ENCODE data around the gene ELOVL2. TPM values are rescaled to one million over a fixed set of nuclear protein-coding genes. Genes with fewer than 3 reads are reported as not detected.
A peak's percentile ranks its signal among the peaks of the same experiment; 100 is the strongest.
"Not testable (repeated sequence)": the region's sequence is repeated elsewhere in the genome, so short reads cannot be mapped to it uniquely, and the experiment has no call there.

ELOVL2 gene, protein sequence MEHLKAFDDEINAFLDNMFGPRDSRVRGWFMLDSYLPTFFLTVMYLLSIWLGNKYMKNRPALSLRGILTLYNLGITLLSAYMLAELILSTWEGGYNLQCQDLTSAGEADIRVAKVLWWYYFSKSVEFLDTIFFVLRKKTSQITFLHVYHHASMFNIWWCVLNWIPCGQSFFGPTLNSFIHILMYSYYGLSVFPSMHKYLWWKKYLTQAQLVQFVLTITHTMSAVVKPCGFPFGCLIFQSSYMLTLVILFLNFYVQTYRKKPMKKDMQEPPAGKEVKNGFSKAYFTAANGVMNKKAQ
- polyA plus RNA-seq (2011; rRNA removed) (2.4 and 2.9 TPM in 2 replicates), polyA minus RNA-seq (2011; rRNA and poly(A)+ RNA removed) (1.3 and 1.6 TPM in 2 replicates)

DNA sequence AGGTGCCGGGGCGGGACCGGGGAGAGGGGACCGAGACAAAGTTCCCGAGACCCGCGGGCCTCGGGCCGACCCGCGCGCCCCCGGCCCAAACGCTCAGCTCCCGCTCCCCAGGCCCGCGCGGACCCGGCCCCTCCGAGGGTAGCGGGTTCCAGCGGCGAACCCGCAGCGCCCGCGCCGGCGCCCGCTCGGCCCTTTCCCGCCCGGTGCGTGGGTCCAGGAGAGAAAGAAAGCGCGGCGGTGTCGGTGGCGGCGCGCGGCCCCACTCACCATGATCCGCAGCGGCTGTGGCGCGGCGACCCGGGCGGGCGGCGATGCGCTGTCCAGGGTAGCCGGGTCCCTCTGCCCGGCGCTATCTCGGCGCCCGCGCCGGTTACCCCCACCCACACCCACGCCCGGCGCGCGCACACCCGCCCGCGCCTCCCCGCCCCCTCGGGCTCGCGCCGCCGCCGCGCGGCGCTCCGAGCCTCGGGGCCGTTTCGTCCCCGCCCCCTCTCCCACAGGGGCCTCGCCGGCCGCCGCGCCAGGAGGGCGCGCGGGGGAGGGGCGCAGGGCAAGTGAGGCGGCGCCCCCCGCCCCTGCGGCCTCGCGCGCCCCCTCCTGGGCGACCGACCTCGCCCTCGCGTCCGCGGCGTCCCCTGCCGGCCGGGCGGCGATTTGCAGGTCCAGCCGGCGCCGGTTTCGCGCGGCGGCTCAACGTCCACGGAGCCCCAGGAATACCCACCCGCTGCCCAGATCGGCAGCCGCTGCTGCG, at the start of gene ELOVL2:
Gene ELOVL2, minus strand, starts transcription at position 345 of the 751 bp plus-strand sequence. Its CDS starts 75 bp downstream, at position 270.
- Histone ChIP-seq H3K4me3 (ENCODE audit: low read depth, low read length) (peak within 1 kb of the TSS; percentile 59), H3K9me3 (ENCODE audit: control insufficient read depth, insufficient read depth, low read length) (peaks cover 6% of the 10 kb centered on the region; the same call in 1 of the 2 replicates), H3K27ac (ENCODE audit: low read depth, low read length) (no peak within 1 kb of the TSS), H3K27me3 (ENCODE audit: control insufficient read depth, insufficient read depth, low read length) (peaks cover 28% of the 10 kb centered on the region)
- TF ChIP-seq, protein P1, sequence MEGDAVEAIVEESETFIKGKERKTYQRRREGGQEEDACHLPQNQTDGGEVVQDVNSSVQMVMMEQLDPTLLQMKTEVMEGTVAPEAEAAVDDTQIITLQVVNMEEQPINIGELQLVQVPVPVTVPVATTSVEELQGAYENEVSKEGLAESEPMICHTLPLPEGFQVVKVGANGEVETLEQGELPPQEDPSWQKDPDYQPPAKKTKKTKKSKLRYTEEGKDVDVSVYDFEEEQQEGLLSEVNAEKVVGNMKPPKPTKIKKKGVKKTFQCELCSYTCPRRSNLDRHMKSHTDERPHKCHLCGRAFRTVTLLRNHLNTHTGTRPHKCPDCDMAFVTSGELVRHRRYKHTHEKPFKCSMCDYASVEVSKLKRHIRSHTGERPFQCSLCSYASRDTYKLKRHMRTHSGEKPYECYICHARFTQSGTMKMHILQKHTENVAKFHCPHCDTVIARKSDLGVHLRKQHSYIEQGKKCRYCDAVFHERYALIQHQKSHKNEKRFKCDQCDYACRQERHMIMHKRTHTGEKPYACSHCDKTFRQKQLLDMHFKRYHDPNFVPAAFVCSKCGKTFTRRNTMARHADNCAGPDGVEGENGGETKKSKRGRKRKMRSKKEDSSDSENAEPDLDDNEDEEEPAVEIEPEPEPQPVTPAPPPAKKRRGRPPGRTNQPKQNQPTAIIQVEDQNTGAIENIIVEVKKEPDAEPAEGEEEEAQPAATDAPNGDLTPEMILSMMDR (IDR thresholded peaks at IDR 0.05; ENCODE audit: low read depth, low read length), result peak; percentile 59
- no peak for DNase-seq (ENCODE audit: low read depth, low spot score)
- POLR2A ChIA-PET, result interaction anchor here (1.1 kb wide), 1 partner anchor 10 kb away, joined by 3 read pairs; no protein-coding TSS in a partner anchor
- CTCF ChIA-PET, result interaction anchor here (0.6 to 1.2 kb wide), 3 partner anchors 10 to 453 kb away, joined by 3 to 4 read pairs (median 3); no protein-coding TSS in a partner anchor

DNA sequence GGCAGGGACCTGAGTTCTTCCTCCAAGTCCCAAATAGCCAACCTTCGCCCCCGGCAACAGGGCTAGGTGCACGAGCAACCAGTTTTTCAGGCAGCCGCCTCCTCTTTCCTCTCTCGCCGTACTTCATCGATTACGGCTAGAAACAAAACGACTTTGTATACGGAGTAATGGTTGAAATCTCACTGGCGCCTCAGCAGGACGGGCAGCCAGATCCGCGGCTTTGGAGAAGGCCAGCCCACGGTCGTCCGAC, 49.2 kb upstream of the ELOVL2 start:
- no peaks in the 10 kb centered on the region for H3K9me3 ChIP-seq (ENCODE audit: control insufficient read depth, insufficient read depth, low read length)
- peak overlapping the region; percentile 80 for H3K27ac ChIP-seq (ENCODE audit: low read depth, low read length)
- CTCF ChIA-PET, result interaction anchor here (0.6 to 1.6 kb wide), 4 partner anchors 143 to 1008 kb away, joined by 3 to 14 read pairs (median 4); no protein-coding TSS in a partner anchor
- DNase-seq (ENCODE audit: low read depth, low spot score), result no peak
- H3K27me3 ChIP-seq (ENCODE audit: control insufficient read depth, insufficient read depth, low read length), result no peaks in the 10 kb centered on the region
- POLR2A ChIA-PET, result no interaction called here
- peak overlapping the region; percentile 99 for H3K4me3 ChIP-seq (ENCODE audit: low read depth, low read length)
- TF ChIP-seq, protein P1 (IDR thresholded peaks at IDR 0.05; ENCODE audit: low read depth, low read length), result no peak

DNA sequence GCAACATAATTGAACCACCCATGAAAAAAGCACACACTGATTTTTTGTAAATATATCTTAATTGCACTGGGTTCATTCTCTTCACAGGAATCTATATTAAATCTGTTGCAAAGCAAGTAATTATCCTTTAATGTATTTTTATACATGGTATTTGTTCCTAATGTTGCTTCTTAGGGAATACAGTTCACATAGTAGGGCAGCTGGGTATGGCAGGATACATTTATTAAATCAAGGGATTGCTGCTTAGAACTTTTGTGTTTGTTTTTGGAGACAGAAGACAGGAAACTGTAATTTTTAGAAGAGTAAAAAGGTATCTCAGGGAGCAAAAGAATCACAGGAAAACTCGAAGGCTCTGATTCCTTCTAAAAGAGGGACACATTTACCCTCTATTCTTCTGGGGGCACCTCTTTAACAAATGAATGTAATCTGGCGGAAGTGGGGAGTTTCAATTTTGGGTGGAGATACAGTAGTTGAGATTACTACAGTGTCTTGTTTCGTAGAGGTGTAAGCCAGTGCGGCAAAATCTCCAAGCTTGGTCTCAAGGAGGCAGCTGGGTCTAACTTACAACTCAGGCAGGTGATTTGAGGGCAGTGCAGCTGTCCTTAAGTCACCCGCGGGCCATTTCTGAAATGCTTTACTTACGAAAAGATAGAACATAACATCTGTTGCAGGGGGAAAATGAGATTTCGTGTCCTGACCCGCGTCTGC, 48.7 kb upstream of the ELOVL2 start:
- ChIA-PET CTCF (interaction anchor here (0.6 to 1.6 kb wide), 4 partner anchors 143 to 1008 kb away, joined by 3 to 14 read pairs (median 4); no protein-coding TSS in a partner anchor), POLR2A (no interaction called here)
- peak overlapping the region; percentile 80 for H3K27ac ChIP-seq (ENCODE audit: low read depth, low read length)
- TF ChIP-seq, protein P1 (IDR thresholded peaks at IDR 0.05; ENCODE audit: low read depth, low read length), result no peak
- no peak for DNase-seq (ENCODE audit: low read depth, low spot score)
- H3K9me3 ChIP-seq (ENCODE audit: control insufficient read depth, insufficient read depth, low read length), result no peaks in the 10 kb centered on the region
- peak overlapping the region; percentile 99 for H3K4me3 ChIP-seq (ENCODE audit: low read depth, low read length)
- no peaks in the 10 kb centered on the region for H3K27me3 ChIP-seq (ENCODE audit: control insufficient read depth, insufficient read depth, low read length)

DNA sequence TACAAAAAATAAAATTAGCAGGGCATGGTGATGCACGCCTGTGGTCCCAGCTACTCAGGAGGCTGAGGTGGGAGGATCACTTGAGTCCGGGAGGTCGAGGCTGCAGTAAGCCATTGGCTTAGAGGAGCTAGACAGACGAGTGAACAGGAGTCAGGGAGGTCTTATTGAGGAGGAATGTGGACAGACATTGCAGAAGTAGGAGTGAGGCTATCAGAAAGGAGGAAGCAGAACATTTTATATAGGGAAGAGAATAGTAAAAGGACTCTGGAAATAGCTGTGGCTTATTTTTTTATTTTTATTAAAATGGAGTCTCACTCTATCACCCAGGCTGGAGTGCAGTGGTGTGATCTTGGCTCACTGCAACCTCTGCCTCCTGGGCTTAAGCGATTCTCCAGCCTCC, 47.0 kb upstream of the ELOVL2 start:
- ChIA-PET POLR2A (interaction anchor here (0.5 kb wide), 1 partner anchor 11 kb away, joined by 5 read pairs; no protein-coding TSS in a partner anchor), CTCF (interaction anchor here (1.2 to 1.3 kb wide), 2 partner anchors 22 to 405 kb away, joined by 3 read pairs; no protein-coding TSS in a partner anchor)
- H3K27me3 ChIP-seq (ENCODE audit: control insufficient read depth, insufficient read depth, low read length); DNase-seq (ENCODE audit: low read depth, low spot score); H3K4me3 ChIP-seq (ENCODE audit: low read depth, low read length); H3K27ac ChIP-seq (ENCODE audit: low read depth, low read length); H3K9me3 ChIP-seq (ENCODE audit: control insufficient read depth, insufficient read depth, low read length): not testable (repeated sequence)

DNA sequence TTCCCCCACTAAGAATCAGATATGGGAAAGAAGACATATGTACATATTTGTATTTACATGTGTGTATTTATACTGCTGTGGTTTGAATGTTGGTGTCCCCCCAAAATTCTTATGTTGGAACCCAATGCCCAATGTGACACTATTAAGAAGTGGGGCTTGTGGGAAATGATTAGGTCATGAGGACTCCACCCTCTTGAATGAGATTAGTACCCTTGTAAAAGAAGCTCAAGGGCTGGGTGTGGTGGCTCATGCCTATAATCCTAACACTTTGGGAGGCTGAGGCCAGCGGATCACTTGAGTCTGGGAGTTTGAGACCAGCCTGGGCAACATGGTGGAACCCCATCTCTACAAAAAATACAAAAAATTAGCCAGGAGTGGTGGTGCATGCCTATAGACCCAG, 45.6 kb upstream of the ELOVL2 start:
- Histone ChIP-seq H3K9me3 (ENCODE audit: control insufficient read depth, insufficient read depth, low read length) (peaks cover 3% of the 10 kb centered on the region; the same call in 1 of the 2 replicates), H3K27ac (ENCODE audit: low read depth, low read length) (no peak overlapping the region), H3K4me3 (ENCODE audit: low read depth, low read length) (no peak overlapping the region), H3K27me3 (ENCODE audit: control insufficient read depth, insufficient read depth, low read length) (no peaks in the 10 kb centered on the region)
- CTCF ChIA-PET, result interaction anchor here (1.9 kb wide), 1 partner anchor 486 kb away, joined by 5 read pairs; no protein-coding TSS in a partner anchor
- no peak for DNase-seq (ENCODE audit: low read depth, low spot score)
- TF ChIP-seq, protein P1 (IDR thresholded peaks at IDR 0.05; ENCODE audit: low read depth, low read length), result no peak
- POLR2A ChIA-PET, result no interaction called here

DNA sequence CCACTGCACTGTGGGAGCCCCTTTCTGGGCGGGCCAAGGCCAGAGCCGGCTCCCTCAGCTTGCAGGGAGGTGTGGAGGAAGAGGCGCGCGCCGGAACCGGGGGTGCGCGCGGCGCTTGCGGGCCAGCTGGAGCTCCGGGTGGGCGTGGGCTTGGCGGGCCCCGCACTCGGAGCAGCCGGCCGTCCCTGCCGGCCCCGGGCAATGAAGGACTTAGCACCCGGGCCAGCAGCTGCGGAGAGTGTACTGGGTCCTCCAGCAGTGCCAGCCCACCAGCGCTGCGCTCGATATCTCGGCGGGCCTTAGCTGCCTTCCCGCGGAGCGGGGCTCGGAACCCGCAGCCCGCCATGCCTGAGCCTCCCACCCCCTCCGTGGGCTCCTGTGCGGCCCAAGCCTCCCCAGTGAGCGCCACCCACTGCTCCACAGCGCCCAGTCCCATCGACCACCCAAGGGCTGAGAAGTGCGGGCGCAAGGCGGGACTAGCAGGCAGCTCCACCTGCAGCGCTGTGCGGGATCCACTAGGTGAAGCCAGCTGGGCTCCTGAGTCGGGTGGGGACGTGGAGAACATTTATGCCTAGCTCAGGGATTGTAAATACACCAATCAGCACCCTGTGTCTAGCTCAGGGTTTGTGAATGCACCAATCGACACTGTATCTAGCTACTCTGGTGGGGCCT, 43.2 kb upstream of the ELOVL2 start:
- H3K4me3 ChIP-seq (ENCODE audit: low read depth, low read length); POLR2A ChIA-PET; H3K27ac ChIP-seq (ENCODE audit: low read depth, low read length); DNase-seq (ENCODE audit: low read depth, low spot score); H3K9me3 ChIP-seq (ENCODE audit: control insufficient read depth, insufficient read depth, low read length); H3K27me3 ChIP-seq (ENCODE audit: control insufficient read depth, insufficient read depth, low read length): not testable (repeated sequence)
- CTCF ChIA-PET, result interaction anchor here (0.6 to 1.9 kb wide), 5 partner anchors 17 to 690 kb away, joined by 3 to 5 read pairs (median 3); no protein-coding TSS in a partner anchor

Measured in AG04450 (cell line).